GM12878 (cell line): ENCODE results near the gene PITPNB. TPM values are rescaled to one million over a fixed set of nuclear protein-coding genes. Genes with fewer than 3 reads are reported as not detected.

ENCODE experiments used
- ATAC-seq: fragments of 200-7000 bp; cut with Tn5 transposase; 3 replicates; pipeline ENCODE4 v1.9.1; 2020; ENCODE audit warnings: mild to moderate bottlenecking, moderate library complexity
- BruUV-seq: library from RNA; stranded (reverse); fragments of 400-500 nt; replicated peaks from 2 replicates; lab custom pipeline; 2021; lab: Mats Ljungman, UMichigan
- CTCF ChIA-PET: fragments of 300-600 bp; sonication (Branson Sonifier 250); formaldehyde crosslinking; extraction: SDS; loops from one replicate; lab custom pipeline; 2021; ENCODE audit warnings: inconsistent platforms; lab: Yijun Ruan, JAX
- POLR2A ChIA-PET: fragments of 350-600 bp; formaldehyde crosslinking; extraction: SDS; loops from one replicate; lab custom pipeline; 2021; ENCODE audit warnings: inconsistent platforms; lab: Charles Lee
- RAD21 ChIA-PET: fragments of 300-600 bp; sonication (Branson Sonifier 250); formaldehyde crosslinking; loops from one replicate; lab custom pipeline; 2023; ENCODE audit warnings: antibody characterized with exemption; ENCODE audit not compliant: unreplicated experiment; lab: Charles Lee
- SMC1A ChIA-PET: fragments of 300-600 bp; sonication (Branson Sonifier 250); formaldehyde crosslinking; loops from one replicate; lab custom pipeline; 2023; ENCODE audit not compliant: unreplicated experiment, uncharacterized antibody; lab: Charles Lee
- DNase-seq: peaks from one replicate; pipeline ENCODE4 v3.0.0-alpha.2; 2011; ENCODE audit warnings: low read depth, low spot score
- FAIRE-seq: peaks from 3 replicates; lab custom pipeline; 2011; peaks lifted over from hg19 to GRCh38; lab: Jason Lieb, UNC
- H2AFZ ChIP-seq: 2 replicates; pipeline ENCODE4 v1.6.0; 2011; ENCODE audit warnings: low read depth, low read length, control low read depth; ENCODE audit not compliant: control insufficient read depth
- H3K27ac ChIP-seq: 2 replicates; pipeline ENCODE4 v1.5.1; 2011; ENCODE audit warnings: control low read depth; ENCODE audit not compliant: control insufficient read depth, insufficient read depth
- H3K27me3 ChIP-seq, 2 experiments: replicated peaks in 1 of 2; 2 replicates each; pipeline versions ENCODE4 v1.6.0 to v1.6.1; 2011; ENCODE audit warnings: low read length in 1 of 2; ENCODE audit not compliant: control insufficient read depth in 2 of 2, insufficient read depth in 2 of 2
- H3K36me3 ChIP-seq, 2 experiments: 2 replicates each; pipeline ENCODE4 v1.5.1; 2011; ENCODE audit warnings: low read length in 1 of 2; ENCODE audit not compliant: control insufficient read depth in 2 of 2, insufficient read depth in 2 of 2
- H3K4me1 ChIP-seq: 2 replicates; pipeline ENCODE4 v1.6.1; 2011; ENCODE audit warnings: mild to moderate bottlenecking, low read length, moderate library complexity, mixed read lengths; ENCODE audit not compliant: control insufficient read depth, insufficient read depth
- H3K4me2 ChIP-seq: 2 replicates; pipeline ENCODE4 v1.6.0; 2011; ENCODE audit warnings: control low read depth; ENCODE audit not compliant: control insufficient read depth, insufficient read depth
- H3K4me3 ChIP-seq: fragments of 200-600 bp; sonication (generic); 2 replicates; pipeline ENCODE4 v1.5.1; 2016
- H3K79me2 ChIP-seq: 2 replicates; pipeline ENCODE4 v1.6.0; 2011; ENCODE audit warnings: low read length; ENCODE audit not compliant: control insufficient read depth, insufficient read depth
- H3K9ac ChIP-seq: 2 replicates; pipeline ENCODE4 v1.8.0; 2011; ENCODE audit warnings: low read length, control low read depth, mixed read lengths; ENCODE audit not compliant: control insufficient read depth, insufficient read depth
- H3K9me3 ChIP-seq: replicated peaks from 3 replicates; pipeline ENCODE4 v1.5.1; 2011; ENCODE audit warnings: mild to moderate bottlenecking, low read length; ENCODE audit not compliant: control insufficient read depth, insufficient read depth
- H4K20me1 ChIP-seq: 2 replicates; pipeline ENCODE4 v1.6.0; 2011; ENCODE audit not compliant: control insufficient read depth, insufficient read depth
- ATF2 ChIP-seq: IDR thresholded peaks from 2 replicates; pipeline ENCODE4 v1.6.1; 2012; ENCODE audit warnings: low read length, inconsistent platforms
- CREM ChIP-seq: IDR thresholded peaks from 2 replicates; pipeline ENCODE4 v1.6.1; 2014; ENCODE audit warnings: antibody characterized with exemption, low read depth
- DPF2 ChIP-seq: fragments of 450-650 bp; IDR thresholded peaks from 2 replicates; pipeline ENCODE4 v1.6.1; 2017; ENCODE audit warnings: mild to moderate bottlenecking
- IRF4 ChIP-seq: IDR thresholded peaks from 2 replicates; pipeline ENCODE4 v1.6.1; 2011; ENCODE audit warnings: low read depth, low read length
- KDM1A ChIP-seq: fragments of 200-600 bp; sonication (generic); IDR thresholded peaks from 2 replicates; pipeline ENCODE4 v1.6.1; 2016; ENCODE audit warnings: borderline replicate concordance
- KLF5 ChIP-seq: fragments of 450-650 bp; IDR thresholded peaks from 2 replicates; pipeline ENCODE4 v1.6.1; 2014; ENCODE audit warnings: mild to moderate bottlenecking; ENCODE audit not compliant: partially characterized antibody
- MEF2B ChIP-seq: fragments of 450-650 bp; IDR thresholded peaks from 2 replicates; pipeline ENCODE4 v1.6.1; 2018; ENCODE audit warnings: mild to moderate bottlenecking, moderate library complexity; ENCODE audit not compliant: partially characterized antibody, poor library complexity, severe bottlenecking
- MYC ChIP-seq: IDR thresholded peaks from 2 replicates; pipeline ENCODE4 v1.6.1; 2011; ENCODE audit warnings: mild to moderate bottlenecking, low read length, moderate library complexity, inconsistent platforms; ENCODE audit not compliant: insufficient read depth, insufficient replicate concordance, insufficient read length, severe bottlenecking
- POU2F2 ChIP-seq: IDR thresholded peaks from 3 replicates; pipeline ENCODE4 v1.6.1; 2011; ENCODE audit warnings: low read depth, mild to moderate bottlenecking, low read length, borderline replicate concordance
- RCOR1 ChIP-seq: conservative IDR thresholded peaks from 2 replicates; pipeline ENCODE4 v1.6.1; 2012; ENCODE audit warnings: low read depth, low read length, improper control_type of control experiment
- SMAD5 ChIP-seq: IDR thresholded peaks from 2 replicates; pipeline ENCODE4 v1.6.1; 2016; ENCODE audit warnings: antibody characterized with exemption, low read depth
- SP1 ChIP-seq: IDR thresholded peaks from one replicate; pipeline ENCODE4 v1.6.1; 2011; ENCODE audit warnings: low read depth, low read length
- SRF ChIP-seq, 2 experiments: IDR thresholded peaks; 2 replicates each; pipeline ENCODE4 v1.6.1; 2011; ENCODE audit warnings: low read depth in 2 of 2, low read length in 2 of 2, mild to moderate bottlenecking in 1 of 2, moderate library complexity in 1 of 2
- TBL1XR1 ChIP-seq: IDR thresholded peaks from 2 replicates; pipeline ENCODE4 v1.6.1; 2012; ENCODE audit warnings: low read depth, low read length, improper control_type of control experiment
- TCF3 ChIP-seq: IDR thresholded peaks from 2 replicates; pipeline ENCODE4 v1.6.1; 2012; ENCODE audit warnings: low read depth, mild to moderate bottlenecking, low read length, borderline replicate concordance; ENCODE audit not compliant: insufficient read depth
- USF1 ChIP-seq: IDR thresholded peaks from 2 replicates; pipeline ENCODE4 v1.6.1; 2011; ENCODE audit warnings: borderline replicate concordance, low read depth, mild to moderate bottlenecking, moderate library complexity, mixed read lengths, low read length; ENCODE audit not compliant: insufficient read depth; ENCODE audit errors: extremely low read length
- ZNF217 ChIP-seq: fragments of 450-650 bp; IDR thresholded peaks from 2 replicates; pipeline ENCODE4 v1.6.1; 2017; ENCODE audit warnings: antibody characterized with exemption, mild to moderate bottlenecking
- ZNF24 ChIP-seq: fragments of 450-650 bp; IDR thresholded peaks from 2 replicates; pipeline ENCODE4 v1.6.1; 2017; ENCODE audit warnings: antibody characterized with exemption, mild to moderate bottlenecking
- ZNF384 ChIP-seq: IDR thresholded peaks from 2 replicates; pipeline ENCODE4 v1.6.1; 2012; ENCODE audit warnings: low read depth, mild to moderate bottlenecking, low read length, improper control_type of control experiment, borderline replicate concordance
- ZSCAN29 ChIP-seq: fragments of 450-650 bp; IDR thresholded peaks from 2 replicates; pipeline ENCODE4 v1.6.1; 2017; ENCODE audit warnings: mild to moderate bottlenecking, moderate library complexity
- WGBS: methylation state at CpG from one replicate; pipeline ENCODE4 v1.1.6; 2016; ENCODE audit warnings: low lambda C conversion rate; ENCODE audit not compliant: insufficient replicate concordance, insufficient coverage; ENCODE audit errors: missing lambda C conversion rate; 5-methylcytosine and 5-hydroxymethylcytosine counted together
- in situ Hi-C: fragments of 300-500 bp; cut with MboI; formaldehyde crosslinking; loops from 9 replicates; pipeline ENCODE4 v1.14.3; 2018; ENCODE audit warnings: mixed read lengths
- intact Hi-C: fragments of 100-400 bp; cut with micrococcal nuclease; formaldehyde crosslinking; loops from one replicate; pipeline ENCODE4 v1.14.2; 2022; ENCODE audit not compliant: unreplicated experiment
- polyA plus RNA-seq, 11 experiments: library from polyadenylated mRNA; depleted of rRNA in 4 of 11; unstranded in 6 of 11; stranded (reverse) in 5 of 11; fragments of >200 nt; fragmentation: Nextera tagmentation in 4 of 11; fragmentation: Illumina TruSeq in 1 of 11; extraction: Ambion mirVana in 4 of 11; extraction: Trizol in 1 of 11; gene quantifications; 1 replicate in 1 of 11; 2 replicates in 10 of 11; pipeline versions ENCODE4 v1.2.1 to v1.2.3, GENCODE V29; 2011 to 2016; ENCODE audit warnings: inconsistent platforms in 2 of 11, missing spikeins in 2 of 11, low read depth in 1 of 11
- total RNA-seq, 4 experiments: library from RNA; depleted of rRNA in 3 of 4; stranded (reverse); fragments of >200 nt in 3 of 4; fragmentation: Illumina TruSeq in 1 of 4; extraction: Trizol in 1 of 4; gene quantifications; 2 replicates each; pipeline versions ENCODE4 v1.2.1 to v1.2.3, GENCODE V29; 2013 to 2021

PITPNB gene
- total and polyA plus RNA-seq, 10 of the 15 experiments (the other 5 are each of a cell fraction or from before 2014, with no cell fraction given) = 19.7 to 116 (median 64.9) TPM

GRCh38 chr22:27866135-27867084, 52.6 kb downstream of the PITPNB start (continued):
- TF ChIP-seq ATF2 (no peak), SP1 (no peak), SMAD5 (no peak), MYC (no peak), MEF2B (no peak)

- POLR2A ChIA-PET = no interaction called here
- FAIRE-seq (no peak), DNase-seq (no peak), ATAC-seq (no peak)
- in situ Hi-C loops = no loop called here
- Histone ChIP-seq H3K36me3 (peaks cover 3 to 22% of the 10 kb centered on the region in 2 experiments; a peak in 3 of 4 replicates), H4K20me1 (no peaks in the 10 kb centered on the region), H3K4me2 (no peak overlapping the region), H3K27me3 (no peaks in the 10 kb centered on the region), H2AFZ (no peak overlapping the region), H3K9ac (no peak overlapping the region), H3K4me3 (no peak overlapping the region), H3K9me3 (no peaks in the 10 kb centered on the region), H3K27ac (no peak overlapping the region), H3K4me1 (peaks cover 10% of the 10 kb centered on the region; the same call in 1 of the 2 replicates), H3K79me2 (peaks cover 2% of the 10 kb centered on the region; the same call in 1 of the 2 replicates)
- RAD21 ChIA-PET = no interaction called here
- intact Hi-C loops = no loop called here
- SMC1A ChIA-PET = interaction anchor here (1.7 kb wide), 1 partner anchor 12 kb away, joined by 6 read pairs; no protein-coding TSS in a partner anchor
- 86% methylated on average over 6 of the region's 6 CpGs for WGBS
- CTCF ChIA-PET = interaction anchor here (0.7 to 1.9 kb wide), 2 partner anchors 17 to 411 kb away, joined by 3 to 5 read pairs; no protein-coding TSS in a partner anchor
- BruUV-seq = no TSS peak
- TF ChIP-seq CREM (no peak), SRF (IDR thresholded peaks at IDR 0.05; ENCODE audit: low read depth in 2 of 2, low read length in 2 of 2) (no peak), RCOR1 (no peak), DPF2 (no peak), USF1 (no peak), TBL1XR1 (no peak), ZSCAN29 (no peak), ZNF384 (no peak), KLF5 (no peak), ZNF24 (no peak), SMAD5 (no peak), ZNF217 (no peak), KDM1A (no peak), IRF4 (no peak), TCF3 (no peak), POU2F2 (no peak)
Measured at GRCh38 chr22:27865496-27865895, 53.6 kb downstream of the PITPNB start.
